Naive B cell (primary cell): ENCODE data around the gene STAT5A. TPM values are rescaled to one million over a fixed set of nuclear protein-coding genes. Genes with fewer than 3 reads are reported as not detected.
A peak's percentile ranks its signal among the peaks of the same experiment; 100 is the strongest.
"Not testable (repeated sequence)": the region's sequence is repeated elsewhere in the genome, so short reads cannot be mapped to it uniquely, and the experiment has no call there.

ENCODE experiments used
- ATAC-seq, 2 donors: fragments of 150-1000 bp; cut with Tn5 transposase; 2 replicates each; pipeline ENCODE4 v1.10.0; 2021; ENCODE audit warnings: low read depth in 2 of 2, mild to moderate bottlenecking in 2 of 2, moderate library complexity in 2 of 2
- DNase-seq: peaks from one replicate; pipeline ENCODE4 v3.0.0; 2022
- H3K27ac Mint-ChIP-seq, 6 donors: one replicate each; pipeline ENCODE4 v1.8.0; 2020 to 2022; ENCODE audit warnings: mild to moderate bottlenecking in 6 of 6, mixed read lengths in 6 of 6, moderate library complexity in 5 of 6, inconsistent platforms in 2 of 6
- H3K27me3 Mint-ChIP-seq, 3 donors: one replicate each; pipeline ENCODE4 v1.8.0; 2021 to 2022; ENCODE audit warnings: mixed read lengths in 3 of 3, mild to moderate bottlenecking in 1 of 3
- H3K36me3 Mint-ChIP-seq, 2 donors: one replicate each; pipeline ENCODE4 v1.8.0; 2020 to 2022; ENCODE audit warnings: mixed read lengths in 2 of 2, inconsistent platforms in 1 of 2, mild to moderate bottlenecking in 1 of 2
- H3K4me1 Mint-ChIP-seq, 3 donors: one replicate each; pipeline ENCODE4 v1.8.0; 2020 to 2022; ENCODE audit warnings: mixed read lengths in 3 of 3, inconsistent platforms in 1 of 3, mild to moderate bottlenecking in 1 of 3, moderate library complexity in 1 of 3
- H3K4me3 Mint-ChIP-seq, 8 donors: one replicate each; pipeline ENCODE4 v1.8.0; 2020 to 2022; ENCODE audit warnings: mild to moderate bottlenecking in 8 of 8, mixed read lengths in 8 of 8, moderate library complexity in 8 of 8, inconsistent platforms in 2 of 8
- H3K9me3 Mint-ChIP-seq, 7 donors: one replicate each; pipeline ENCODE4 v1.8.0; 2020 to 2022; ENCODE audit warnings: mixed read lengths in 7 of 7, mild to moderate bottlenecking in 5 of 7, inconsistent platforms in 2 of 7, moderate library complexity in 1 of 7
- polyA plus RNA-seq, 6 donors: library from polyadenylated mRNA; unstranded; fragments of 300-500 nt; fragmentation: Illumina TruSeq; gene quantifications; one replicate each; pipeline ENCODE4 v1.2.3, GENCODE V29; 2021; ENCODE audit warnings: low read depth in 6 of 6

STAT5A gene
- polyA plus RNA-seq, 6 donors from 2014 or later: 24.6 to 53.2 (median 45.2) TPM

DNA sequence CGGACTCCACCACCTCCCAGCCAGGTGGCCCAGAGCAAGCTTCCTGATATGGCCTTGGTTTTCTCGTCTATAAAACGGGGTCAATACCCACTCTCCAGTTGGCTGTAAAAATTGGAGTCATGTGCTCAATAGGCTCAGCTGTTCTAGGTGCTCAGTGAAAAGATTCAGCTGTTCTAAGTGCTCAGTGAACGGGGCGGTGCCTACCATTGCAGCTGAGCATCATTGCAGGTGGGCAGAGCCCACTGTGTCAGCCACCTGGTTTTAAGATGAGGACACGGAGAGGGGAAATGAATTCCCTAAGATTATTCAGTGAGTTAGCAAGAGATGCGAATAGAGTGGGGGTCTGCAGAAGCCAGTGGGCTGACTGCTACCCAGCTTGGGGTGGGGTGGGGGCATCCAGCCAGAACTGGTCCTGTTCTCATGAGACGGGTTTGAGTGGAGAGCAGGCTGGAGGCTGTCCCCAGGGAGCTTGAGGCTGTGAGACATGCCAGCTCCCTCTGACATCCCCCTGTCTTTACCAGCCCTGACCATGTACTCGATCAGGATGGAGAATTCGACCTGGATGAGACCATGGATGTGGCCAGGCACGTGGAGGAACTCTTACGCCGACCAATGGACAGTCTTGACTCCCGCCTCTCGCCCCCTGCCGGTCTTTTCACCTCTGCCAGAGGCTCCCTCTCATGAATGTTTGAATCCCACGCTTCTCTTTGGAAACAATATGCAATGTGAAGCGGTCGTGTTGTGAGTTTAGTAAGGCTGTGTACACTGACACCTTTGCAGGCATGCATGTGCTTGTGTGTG is 21.9 kb downstream of the STAT5A start:
- DNase-seq (no peak), ATAC-seq (no peak)
- peaks cover 28 to 41% (median 38%) of the 10 kb centered on the region in 3 donors for H3K4me1 Mint-ChIP-seq
- H3K27me3 Mint-ChIP-seq: no peaks in the 10 kb centered on the region
- peak overlapping the region in 5 of 6 donors; percentile 8 to 88 (median 54) for H3K27ac Mint-ChIP-seq
- H3K9me3 Mint-ChIP-seq: no peaks in the 10 kb centered on the region
- peak overlapping the region in 1 of 8 donors; percentile 64 for H3K4me3 Mint-ChIP-seq
- H3K36me3 Mint-ChIP-seq: peaks cover 4 to 24% of the 10 kb centered on the region in 2 donors

- H3K27ac Mint-ChIP-seq: peak overlapping the region in 2 of 6 donors; percentile 8 to 29
- H3K4me3 Mint-ChIP-seq: peak overlapping the region in 4 of 8 donors; percentile 41 to 68 (median 64)
- ATAC-seq (no peak), DNase-seq (no peak)
- H3K9me3 Mint-ChIP-seq: no peaks in the 10 kb centered on the region
- H3K27me3 Mint-ChIP-seq: no peaks in the 10 kb centered on the region
- H3K4me1 Mint-ChIP-seq: peaks cover 34 to 47% (median 44%) of the 10 kb centered on the region in 3 donors
- H3K36me3 Mint-ChIP-seq: peaks cover 4 to 22% of the 10 kb centered on the region in 2 donors
Measured at GRCh38 chr17:42310787-42311215, 22.5 kb downstream of the STAT5A start.

GRCh38 chr17:42311240-42312034 is 23.1 kb downstream of the STAT5A start:
- Mint-ChIP-seq H3K9me3 (no peaks in the 10 kb centered on the region), H3K36me3 (peaks cover 4 to 17% of the 10 kb centered on the region in 2 donors)
- DNase-seq: no peak

DNA sequence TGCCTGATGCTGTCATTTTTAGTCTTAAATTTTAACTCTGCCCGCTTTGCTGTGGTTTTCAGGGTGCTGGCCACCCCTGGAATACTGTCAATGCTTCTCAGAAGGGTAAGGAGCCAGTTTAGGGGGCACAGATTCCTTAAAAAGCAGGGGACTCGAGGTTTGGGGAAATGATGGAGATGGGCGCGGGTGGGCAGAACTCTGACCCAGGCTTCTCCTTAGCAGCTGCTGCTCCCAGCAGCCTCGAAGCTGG is 23.7 kb downstream of the STAT5A start:
- Mint-ChIP-seq H3K27ac (peak overlapping the region in 4 of 6 donors; percentile 7 to 74 (median 43)), H3K4me1 (peaks cover 39 to 58% (median 45%) of the 10 kb centered on the region in 3 donors), H3K36me3 (peaks cover 3 to 17% of the 10 kb centered on the region in 2 donors), H3K27me3 (no peaks in the 10 kb centered on the region), H3K9me3 (no peaks in the 10 kb centered on the region), H3K4me3 (peak overlapping the region; percentile 59 to 86 (median 73))
- DNase-seq (no peak), ATAC-seq (no peak)

More at GRCh38 chr17:42311240-42312034, 23.1 kb downstream of the STAT5A start:
- Mint-ChIP-seq H3K27me3 (no peaks in the 10 kb centered on the region), H3K4me1 (peaks cover 36 to 52% (median 45%) of the 10 kb centered on the region in 3 donors), H3K27ac (peak overlapping the region in 3 of 6 donors; percentile 7 to 74 (median 62)), H3K4me3 (peak overlapping the region in 7 of 8 donors; percentile 59 to 86 (median 71))
- ATAC-seq: no peak

GRCh38 chr17:42312285-42313130 is 24.2 kb downstream of the STAT5A start:
- DNase-seq: peak; percentile 75
- peak; percentile 62 to 67 for ATAC-seq
- H3K4me3 Mint-ChIP-seq: peak overlapping the region; percentile 59 to 86 (median 73)
- peak overlapping the region in 3 of 6 donors; percentile 24 to 74 (median 62) for H3K27ac Mint-ChIP-seq
- H3K9me3 Mint-ChIP-seq: no peaks in the 10 kb centered on the region
- no peaks in the 10 kb centered on the region for H3K27me3 Mint-ChIP-seq
- peaks cover 41 to 63% (median 48%) of the 10 kb centered on the region in 3 donors for H3K4me1 Mint-ChIP-seq
- peaks cover 0 to 17% of the 10 kb centered on the region in 2 donors for H3K36me3 Mint-ChIP-seq

- no peaks in the 10 kb centered on the region for H3K9me3 Mint-ChIP-seq
- H3K4me3 Mint-ChIP-seq: peak overlapping the region in 7 of 8 donors; percentile 16 to 74 (median 64)
- peak overlapping the region in 4 of 6 donors; percentile 4 to 86 (median 52) for H3K27ac Mint-ChIP-seq
- ATAC-seq (no peak), DNase-seq (no peak)
- no peaks in the 10 kb centered on the region for H3K27me3 Mint-ChIP-seq
- peaks cover 0 to 14% of the 10 kb centered on the region in 2 donors for H3K36me3 Mint-ChIP-seq
- H3K4me1 Mint-ChIP-seq: peaks cover 42 to 70% (median 52%) of the 10 kb centered on the region in 3 donors
Measured at GRCh38 chr17:42313389-42313772, 25.1 kb downstream of the STAT5A start.

DNA sequence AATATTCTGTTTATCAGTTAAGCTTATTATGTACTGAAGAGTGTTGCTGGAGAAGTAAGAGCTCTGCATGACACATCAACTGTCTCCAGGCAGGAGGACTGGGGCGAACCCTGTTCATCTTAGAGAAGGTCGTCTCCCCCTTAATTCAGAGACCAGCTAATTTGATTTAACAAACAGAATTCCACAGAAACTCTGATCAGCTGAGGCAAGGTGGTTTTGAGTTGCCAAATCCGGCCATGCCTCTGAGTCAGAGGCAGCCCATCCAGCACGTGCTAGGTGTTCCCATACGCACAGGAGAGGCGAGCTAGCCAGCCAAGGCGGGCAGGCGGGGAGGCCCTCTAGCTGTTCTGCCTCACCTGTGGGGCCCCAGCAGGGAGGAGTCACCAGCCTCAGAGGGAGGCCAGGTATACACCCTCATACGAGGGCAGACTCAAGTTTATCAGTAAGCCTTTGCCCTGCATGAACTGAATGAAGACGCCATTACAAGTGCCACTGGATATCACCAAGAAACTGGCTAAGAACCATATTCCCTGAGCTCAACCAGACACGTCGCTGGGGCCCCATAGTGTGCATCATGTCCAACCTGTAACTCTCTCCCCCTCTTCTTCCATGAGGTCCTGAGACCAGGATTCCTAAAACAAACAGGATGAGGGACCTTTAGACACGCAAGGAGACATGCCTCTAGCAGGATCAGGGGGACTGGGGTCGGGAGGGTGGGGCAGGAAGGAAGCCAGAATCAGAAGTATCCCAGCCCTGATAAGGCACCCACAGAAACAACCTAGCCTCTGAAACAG is 25.7 kb downstream of the STAT5A start:
- peak overlapping the region in 4 of 6 donors; percentile 4 to 97 (median 74) for H3K27ac Mint-ChIP-seq
- H3K4me3 Mint-ChIP-seq: peak overlapping the region in 7 of 8 donors; percentile 16 to 84 (median 59)
- no peaks in the 10 kb centered on the region for H3K27me3 Mint-ChIP-seq
- no peaks in the 10 kb centered on the region for H3K9me3 Mint-ChIP-seq
- DNase-seq: no peak
- H3K4me1 Mint-ChIP-seq: peaks cover 42 to 76% (median 52%) of the 10 kb centered on the region in 3 donors
- H3K36me3 Mint-ChIP-seq: peaks cover 0 to 8% of the 10 kb centered on the region in 2 donors
- no peak for ATAC-seq

DNA sequence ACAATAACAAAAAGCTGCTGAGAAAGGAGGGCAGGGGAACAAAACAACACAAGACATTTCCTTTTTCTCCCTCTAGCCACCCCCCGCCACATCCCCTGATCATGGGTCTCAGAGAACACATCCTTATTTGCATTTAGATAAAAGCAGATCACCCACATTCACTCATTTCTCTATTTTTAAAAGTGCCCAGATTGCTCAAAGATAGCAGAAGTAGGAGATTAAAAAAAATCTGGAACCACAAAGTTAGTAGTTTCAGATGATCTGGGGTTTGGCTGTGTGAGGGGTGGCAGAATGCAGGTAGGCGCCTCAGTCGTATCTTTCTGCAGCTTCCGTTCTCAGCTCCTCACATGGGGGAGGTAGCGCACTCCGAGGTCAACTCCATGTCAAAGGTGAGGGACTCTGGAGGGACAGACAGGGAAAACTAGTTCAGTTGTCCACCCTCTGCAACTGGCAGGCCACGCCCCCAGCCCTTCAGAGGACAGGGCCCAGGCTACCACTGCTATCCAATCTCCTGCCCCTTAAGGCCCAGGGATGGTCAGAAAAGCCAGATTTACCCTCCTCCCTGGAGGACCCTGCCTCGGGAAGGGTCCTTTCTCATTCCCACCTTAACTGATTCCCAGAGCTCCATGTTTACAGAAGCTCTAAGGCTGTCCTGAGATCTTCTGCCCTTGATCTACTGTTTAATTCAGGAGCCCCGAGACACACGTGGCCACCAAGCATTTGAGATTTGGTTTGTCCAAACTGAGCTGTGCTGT is 27.3 kb downstream of the STAT5A start:
- Mint-ChIP-seq H3K36me3 (no peaks in the 10 kb centered on the region), H3K4me1 (peaks cover 50 to 92% (median 65%) of the 10 kb centered on the region in 3 donors), H3K4me3 (peak overlapping the region; percentile 17 to 88 (median 66)), H3K27me3 (no peaks in the 10 kb centered on the region), H3K9me3 (no peaks in the 10 kb centered on the region), H3K27ac (peak overlapping the region; percentile 49 to 97 (median 86))
- peak; percentile 85 to 89 for ATAC-seq
- DNase-seq: peak; percentile 85

- DNase-seq (no peak), ATAC-seq (no peak)
- Mint-ChIP-seq H3K27me3 (no peaks in the 10 kb centered on the region), H3K27ac (peak overlapping the region in 1 of 6 donors; percentile 43), H3K36me3 (no peaks in the 10 kb centered on the region), H3K9me3 (no peaks in the 10 kb centered on the region), H3K4me1 (peaks cover 42 to 88% (median 60%) of the 10 kb centered on the region in 3 donors), H3K4me3 (peak overlapping the region in 2 of 8 donors; percentile 18 to 60)
Measured at GRCh38 chr17:42316755-42317154, 28.5 kb downstream of the STAT5A start.

DNA sequence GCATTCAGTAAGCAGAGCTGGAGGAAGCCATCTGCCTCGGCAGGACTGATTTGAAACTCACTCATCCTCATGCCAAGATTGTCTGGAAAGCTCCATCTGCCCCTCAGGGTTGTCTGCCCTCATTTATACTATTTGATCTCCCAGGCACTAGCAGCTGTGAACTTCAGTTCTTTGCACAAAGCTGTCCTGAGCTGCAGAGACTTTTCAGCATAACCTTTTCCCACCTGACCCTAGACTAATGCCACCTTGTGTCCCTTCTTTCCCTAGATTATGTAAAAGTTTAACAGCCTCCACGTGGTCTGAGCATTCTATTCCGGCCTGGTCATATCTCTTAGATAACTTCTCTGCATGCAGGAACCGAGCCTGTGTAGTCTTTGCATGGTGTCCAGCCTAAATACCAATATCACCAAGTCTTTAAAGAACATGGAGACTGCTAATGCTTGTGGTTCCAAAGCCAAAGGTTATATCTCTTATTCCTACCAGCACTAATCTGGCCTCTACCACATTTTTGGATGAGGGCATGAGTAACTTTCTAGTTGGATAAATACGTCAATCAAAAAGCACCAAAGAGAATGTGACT is 29.1 kb downstream of the STAT5A start:
- Mint-ChIP-seq H3K27ac (peak overlapping the region in 1 of 6 donors; percentile 17), H3K9me3 (no peaks in the 10 kb centered on the region), H3K27me3 (no peaks in the 10 kb centered on the region), H3K4me3 (peak overlapping the region in 2 of 8 donors; percentile 7 to 18), H3K4me1 (peaks cover 37 to 90% (median 54%) of the 10 kb centered on the region in 3 donors), H3K36me3 (no peaks in the 10 kb centered on the region)
- DNase-seq: no peak
- no peak for ATAC-seq

- not testable (repeated sequence) for ATAC-seq, H3K9me3 Mint-ChIP-seq, H3K27me3 Mint-ChIP-seq, DNase-seq, H3K36me3 Mint-ChIP-seq
- Mint-ChIP-seq H3K4me3 (peak overlapping the region in 1 of 8 donors; percentile 62), H3K4me1 (peaks cover 37 to 94% (median 48%) of the 10 kb centered on the region in 3 donors), H3K27ac (peak overlapping the region in 1 of 6 donors; percentile 10)
Measured at GRCh38 chr17:42317967-42318366, 29.7 kb downstream of the STAT5A start.
